Spleen (tissue), 7 donors: Measurements from ENCODE around the gene RTTN.

Source experiments
- CTCF ChIP-seq, 11 experiments: fragments of 200-600 bp in 7 of 11; fragments of 450-650 bp in 4 of 11; sonication (generic) in 4 of 11; IDR thresholded peaks in 8 of 11; conservative IDR thresholded peaks in 3 of 11; 1 replicate in 7 of 11; 2 replicates in 4 of 11; pipeline versions ENCODE4 v1.4.0 to v1.8.0; 2016 to 2021; ENCODE audit warnings: antibody characterized with exemption in 11 of 11, inconsistent platforms in 4 of 11, mild to moderate bottlenecking in 1 of 11
- POLR2A ChIP-seq, 3 donors: fragments of 450-650 bp; IDR thresholded peaks; one replicate each; pipeline ENCODE4 v1.5.1; 2017; ENCODE audit warnings: antibody characterized with exemption in 3 of 3, mild to moderate bottlenecking in 1 of 3
- donor health status: DM: no; HTN: no; CAD: no; lungs with moderate emphysema.
- donor health status: DM: no; HTN: no; CAD: no.
- donor health status: DM: no; HTN: no; CAD: no.

GRCh38 chr18:70015127-70015526 lies 190.4 kb downstream of the RTTN start:
- TF ChIP-seq CTCF (IDR thresholded peaks at IDR 0.05 in 8 of 11, conservative IDR thresholded peaks at IDR 0.05 in 3 of 11) (no peak), POLR2A (IDR thresholded peaks at IDR 0.05) (no peak)
